Vagina (tissue), 2 donors: ENCODE data around the gene MBP. TPM values are rescaled to one million over a fixed set of nuclear protein-coding genes. Genes with fewer than 3 reads are reported as not detected.

Experiments
- DNase-seq, 2 donors: peaks; one replicate each; pipeline ENCODE4 v3.0.0-alpha.2; 2017; ENCODE audit errors: extremely low spot score in 2 of 2
- H3K27ac ChIP-seq: fragments of 200-600 bp; sonication (generic); one replicate; pipeline ENCODE4 v1.5.1; 2019
- H3K27me3 ChIP-seq: fragments of 200-600 bp; sonication (generic); one replicate; pipeline ENCODE4 v1.5.1; 2019
- H3K36me3 ChIP-seq, 2 donors: fragments of 200-600 bp; sonication (generic); one replicate each; pipeline ENCODE4 v1.5.1; 2017 to 2019
- H3K4me1 ChIP-seq: fragments of 200-600 bp; sonication (generic); one replicate; pipeline ENCODE4 v1.5.1; 2019
- H3K4me3 ChIP-seq, 2 donors: fragments of 200-600 bp; sonication (generic); 1 replicate in 1 of 2; 2 replicates in 1 of 2; pipeline ENCODE4 v1.5.1; 2016 to 2019
- H3K9me3 ChIP-seq: fragments of 200-600 bp; sonication (generic); one replicate; pipeline ENCODE4 v1.5.1; 2019
- CTCF ChIP-seq, 3 experiments: fragments of 450-650 bp in 2 of 3; fragments of 200-600 bp in 1 of 3; sonication (generic) in 1 of 3; IDR thresholded peaks; one replicate each; pipeline ENCODE4 v1.5.1; 2017 to 2019; ENCODE audit warnings: antibody characterized with exemption in 3 of 3, mild to moderate bottlenecking in 2 of 3, moderate library complexity in 2 of 3
- POLR2A ChIP-seq, 2 donors: fragments of 450-650 bp; IDR thresholded peaks; one replicate each; pipeline ENCODE4 v1.6.1; 2017; ENCODE audit warnings: antibody characterized with exemption in 2 of 2, mild to moderate bottlenecking in 2 of 2, moderate library complexity in 2 of 2
- POLR2AphosphoS5 ChIP-seq, 2 donors: sonication (generic); formaldehyde crosslinking; IDR thresholded peaks; one replicate each; pipeline ENCODE4 v1.9.0; 2017; ENCODE audit warnings: antibody characterized with exemption in 2 of 2, mild to moderate bottlenecking in 2 of 2, low read depth in 1 of 2; ENCODE audit not compliant: insufficient read depth in 1 of 2
- intact Hi-C: fragments of 100-400 bp; cut with DNase I; formaldehyde crosslinking; loops from one replicate; pipeline ENCODE4 v1.15.1; 2023
- total RNA-seq: library from RNA; depleted of rRNA; stranded (reverse); fragments of >200 nt; gene quantifications from one replicate; pipeline ENCODE4 v1.2.3, GENCODE V29; 2016

Gene MBP
- total RNA-seq, 1 donor from 2014 or later, result 33.6 TPM

DNA sequence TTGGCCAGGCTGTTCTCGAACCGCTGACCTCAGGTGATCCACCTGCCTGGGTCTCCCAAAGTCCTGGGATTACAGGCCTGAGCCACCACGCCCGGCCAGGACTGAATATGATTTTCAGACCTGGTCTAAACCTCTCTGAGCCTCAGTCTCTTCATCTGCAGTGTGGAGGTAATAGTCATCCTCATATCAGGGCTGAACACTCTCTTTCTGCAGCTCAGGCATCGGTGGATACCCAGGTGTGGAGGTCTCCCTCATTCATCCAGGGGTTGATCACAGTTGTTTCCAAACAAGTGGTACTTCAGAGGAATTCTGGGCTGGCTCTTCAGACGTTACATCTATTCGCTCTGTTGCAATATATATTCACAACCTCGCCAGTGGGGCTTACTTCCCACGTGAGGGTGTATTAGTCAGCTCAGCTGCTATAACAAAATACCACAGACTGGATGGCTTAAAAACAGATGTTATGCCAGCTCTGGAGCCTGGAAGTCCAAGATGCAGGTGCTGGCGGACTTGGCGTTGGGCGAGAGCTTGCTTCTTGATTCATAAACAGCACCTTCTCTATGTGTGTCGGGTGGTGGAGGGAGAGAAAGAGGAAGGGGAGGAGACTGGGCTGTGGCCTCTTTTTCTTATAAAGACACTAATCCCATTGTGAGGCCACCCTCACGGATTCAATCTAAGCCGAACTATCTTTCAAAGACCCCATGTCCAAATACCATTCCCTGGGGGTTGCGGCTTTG lies 2.9 kb upstream of the MBP start:
- intact Hi-C loops, result no loop called here
- TF ChIP-seq POLR2A (IDR thresholded peaks at IDR 0.05), result no peak
- TF ChIP-seq CTCF (IDR thresholded peaks at IDR 0.05), result no peak
- no peak for TF ChIP-seq POLR2AphosphoS5 (IDR thresholded peaks at IDR 0.05; ENCODE audit: insufficient read depth in 1 of 2, low read depth in 1 of 2)
- H3K9me3 ChIP-seq, result no peaks in the 10 kb centered on the region

GRCh38 chr18:77134611-77135010 lies 2.0 kb upstream of the MBP start:
- Histone ChIP-seq H3K36me3 (no peaks in the 10 kb centered on the region), H3K27ac (no peak overlapping the region), H3K4me3 (no peak overlapping the region), H3K27me3 (no peaks in the 10 kb centered on the region), H3K9me3 (no peaks in the 10 kb centered on the region), H3K4me1 (peaks cover 35% of the 10 kb centered on the region)
- intact Hi-C loops, result no loop called here
- TF ChIP-seq CTCF (IDR thresholded peaks at IDR 0.05) (no peak), POLR2A (IDR thresholded peaks at IDR 0.05) (no peak), POLR2AphosphoS5 (IDR thresholded peaks at IDR 0.05; ENCODE audit: insufficient read depth in 1 of 2, low read depth in 1 of 2) (no peak)
- no peak for DNase-seq

More for the DNA sequence above, 2.9 kb upstream of the MBP start:
- Histone ChIP-seq H3K4me1 (peaks cover 31% of the 10 kb centered on the region), H3K36me3 (no peaks in the 10 kb centered on the region), H3K27ac (no peak overlapping the region), H3K27me3 (no peaks in the 10 kb centered on the region), H3K4me3 (no peak overlapping the region)
- peak in 1 of 2 donors; percentile 82 for DNase-seq

DNA sequence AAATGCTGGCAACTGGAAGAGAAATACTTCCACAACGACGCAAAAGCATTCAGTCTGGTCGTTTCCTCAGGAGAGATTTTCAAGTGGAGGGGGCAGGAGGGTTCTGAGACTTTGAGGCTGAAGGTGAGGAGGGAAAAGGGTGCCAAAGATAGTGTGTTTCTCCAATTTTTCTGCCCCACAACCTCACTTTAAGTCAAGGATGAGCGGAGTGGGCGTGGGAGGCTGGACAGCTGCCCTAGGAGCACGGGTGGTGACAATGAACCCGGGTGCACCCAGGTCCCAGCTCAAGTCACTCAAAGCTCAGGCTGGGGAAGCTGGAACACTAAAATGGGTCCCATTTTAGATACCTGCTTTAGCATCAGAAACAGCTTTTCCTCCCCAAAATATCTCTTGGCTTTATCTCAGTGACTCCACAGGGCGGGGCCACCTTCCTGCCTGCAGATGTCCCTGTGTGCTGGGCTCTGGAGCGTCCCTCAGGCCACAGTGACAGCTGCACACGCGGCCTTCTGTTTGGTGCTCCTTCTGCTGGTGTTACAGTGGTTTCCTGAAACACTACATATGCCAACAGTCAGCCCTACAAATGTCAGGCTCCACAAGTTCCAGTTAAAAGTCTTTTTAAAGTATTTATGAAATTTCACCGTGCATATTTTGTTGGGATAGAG lies 1.4 kb upstream of the MBP start:
- no peak for DNase-seq
- Histone ChIP-seq H3K27me3 (no peaks in the 10 kb centered on the region), H3K36me3 (no peaks in the 10 kb centered on the region), H3K27ac (peak overlapping the region; percentile 99), H3K4me1 (peaks cover 41% of the 10 kb centered on the region), H3K4me3 (no peak overlapping the region), H3K9me3 (no peaks in the 10 kb centered on the region)
- intact Hi-C loops, result no loop called here
- TF ChIP-seq CTCF (IDR thresholded peaks at IDR 0.05) (no peak), POLR2AphosphoS5 (IDR thresholded peaks at IDR 0.05; ENCODE audit: insufficient read depth in 1 of 2, low read depth in 1 of 2) (no peak), POLR2A (IDR thresholded peaks at IDR 0.05) (no peak)

DNA sequence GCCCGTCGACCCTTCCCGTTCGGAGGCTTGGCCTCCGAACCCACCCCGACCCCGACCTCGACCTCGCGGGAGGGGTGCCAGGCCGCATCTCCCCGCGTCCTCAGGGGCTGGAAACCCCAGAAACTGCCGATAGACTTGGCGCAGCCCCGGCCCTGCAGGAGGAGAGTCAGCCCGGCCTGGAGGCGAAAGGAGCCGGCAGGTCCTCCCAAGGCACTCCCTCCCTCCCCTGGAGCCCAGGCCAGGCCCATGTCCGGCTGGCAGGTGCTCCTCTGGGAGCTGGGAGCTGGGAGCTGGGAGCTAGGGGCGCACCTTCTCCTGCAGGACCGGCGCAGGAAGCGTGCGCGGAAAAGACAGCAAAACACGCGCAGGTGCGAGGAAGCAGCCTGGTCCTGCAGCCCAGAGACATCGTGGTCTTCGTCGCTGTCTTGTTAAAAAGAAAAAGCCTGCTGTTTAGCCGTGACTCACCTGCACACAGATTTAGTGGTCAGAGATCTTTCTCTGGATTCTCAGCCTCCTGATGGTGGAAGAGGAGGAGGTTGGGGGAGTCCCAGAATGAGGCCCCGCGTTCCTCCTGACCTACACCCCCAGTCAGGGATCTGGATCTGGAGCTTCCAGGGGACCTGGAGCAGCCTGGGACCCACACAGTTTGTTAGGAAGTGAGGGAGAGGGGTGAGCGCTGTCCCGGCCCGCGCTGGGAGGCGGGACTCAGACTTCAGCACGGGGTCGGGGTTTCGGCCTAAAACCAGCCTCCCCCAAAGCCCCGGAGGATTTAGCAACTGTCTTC lies 660 bp upstream of the MBP start:
- Histone ChIP-seq H3K9me3 (no peaks in the 10 kb centered on the region), H3K36me3 (no peaks in the 10 kb centered on the region), H3K27ac (peak overlapping the region; percentile 99), H3K4me3 (peak overlapping the region; percentile 68 to 71), H3K27me3 (no peaks in the 10 kb centered on the region), H3K4me1 (peaks cover 46% of the 10 kb centered on the region)
- peak in 1 of 2 donors; percentile 91 for DNase-seq
- TF ChIP-seq POLR2AphosphoS5 (IDR thresholded peaks at IDR 0.05; ENCODE audit: insufficient read depth in 1 of 2, low read depth in 1 of 2), result peak in 1 of 2 donors; percentile 60
- TF ChIP-seq CTCF (IDR thresholded peaks at IDR 0.05), result no peak
- intact Hi-C loops, result no loop called here
